MCF 10A (cell line): ENCODE data around the gene SEMA3C. TPM values are rescaled to one million over a fixed set of nuclear protein-coding genes. Genes with fewer than 3 reads are reported as not detected.

ENCODE experiments used
- BruUV-seq: library from RNA; stranded (reverse); fragments of 400-500 nt; replicated peaks from 2 replicates; lab custom pipeline; 2021; lab: Mats Ljungman, UMichigan
- CTCF ChIA-PET: fragments of 300-600 bp; sonication (Branson Sonifier 250); formaldehyde crosslinking; extraction: SDS; loops from one replicate; lab custom pipeline; 2021; ENCODE audit warnings: antibody characterized with exemption, inconsistent platforms; lab: Yijun Ruan, JAX
- POLR2A ChIA-PET: fragments of 300-600, 350-650 bp; sonication (Branson Sonifier 250); formaldehyde crosslinking; extraction: SDS; loops from one replicate; lab custom pipeline; 2020; ENCODE audit warnings: antibody characterized with exemption, inconsistent platforms; lab: Yijun Ruan, JAX
- DNase-seq: peaks from one replicate; pipeline ENCODE4 v3.0.0-alpha.2; 2018; ENCODE audit not compliant: unreplicated experiment
- H3K27ac Mint-ChIP-seq: one replicate; pipeline ENCODE4 v1.8.0; 2022; ENCODE audit warnings: mild to moderate bottlenecking, low read depth, mixed read lengths; ENCODE audit not compliant: unreplicated experiment
- H3K27me3 Mint-ChIP-seq: one replicate; pipeline ENCODE4 v1.8.0; 2022; ENCODE audit warnings: mixed read lengths; ENCODE audit not compliant: insufficient read depth, unreplicated experiment
- H3K36me3 Mint-ChIP-seq: one replicate; pipeline ENCODE4 v1.8.0; 2022; ENCODE audit warnings: mild to moderate bottlenecking, moderate library complexity, mixed read lengths; ENCODE audit not compliant: insufficient read depth, unreplicated experiment
- H3K4me1 Mint-ChIP-seq: one replicate; pipeline ENCODE4 v1.8.0; 2022; ENCODE audit warnings: mixed read lengths; ENCODE audit not compliant: insufficient read depth, unreplicated experiment
- H3K4me3 Mint-ChIP-seq: one replicate; pipeline ENCODE4 v1.8.0; 2022; ENCODE audit warnings: mild to moderate bottlenecking, moderate library complexity, mixed read lengths; ENCODE audit not compliant: unreplicated experiment
- H3K9me3 Mint-ChIP-seq: one replicate; pipeline ENCODE4 v1.8.0; 2022; ENCODE audit warnings: mixed read lengths; ENCODE audit not compliant: unreplicated experiment
- intact Hi-C: fragments of 100-400 bp; cut with micrococcal nuclease; formaldehyde crosslinking; loops from 2 replicates; pipeline ENCODE4 v1.14.1; 2022
- total RNA-seq: library from RNA; stranded (reverse); gene quantifications from 2 replicates; pipeline ENCODE4 v1.2.3, GENCODE V29; 2022
- TF ChIP-seq, protein P1 (sequence below): fragments of 200-600 bp; IDR thresholded peaks from one replicate; pipeline ENCODE4 v1.8.0; 2022; ENCODE audit warnings: antibody characterized with exemption, mild to moderate bottlenecking; ENCODE audit not compliant: unreplicated experiment

The SEMA3C gene
- total RNA-seq, 1 experiment from 2014 or later, result 140 TPM

DNA sequence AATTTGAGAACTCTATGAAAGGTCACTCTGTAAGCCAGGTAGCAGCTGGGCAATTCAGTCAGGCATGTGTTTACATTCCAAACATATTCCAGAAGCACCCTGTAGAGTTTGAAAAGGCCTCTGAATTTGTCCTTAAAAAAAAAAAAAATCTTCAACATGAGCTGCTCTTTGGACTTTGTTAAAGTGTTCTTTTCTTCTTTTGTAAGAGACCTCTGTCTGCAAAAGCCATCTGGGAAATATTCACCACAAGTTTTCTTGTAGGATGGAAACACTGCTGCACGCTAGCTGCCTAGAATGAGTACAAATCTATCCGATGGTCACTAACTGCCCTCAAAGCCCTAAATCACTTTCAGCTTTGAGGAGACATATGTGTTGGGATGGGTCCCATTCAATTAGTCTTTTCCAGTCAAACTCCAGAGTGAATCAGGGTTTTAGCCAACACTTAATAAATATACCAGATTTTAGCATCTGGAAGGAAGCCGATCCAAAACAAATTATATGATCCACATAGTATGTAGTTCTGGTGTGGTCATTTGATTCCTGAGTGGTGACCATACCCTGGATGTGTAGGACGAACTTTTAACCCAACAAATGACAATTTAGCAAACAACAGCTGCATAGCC, 194.5 kb downstream of the SEMA3C start:
- H3K27ac Mint-ChIP-seq, result peak overlapping the region; percentile 89
- no peaks in the 10 kb centered on the region for H3K27me3 Mint-ChIP-seq
- no peaks in the 10 kb centered on the region for H3K36me3 Mint-ChIP-seq
- H3K4me3 Mint-ChIP-seq, result no peak overlapping the region
- intact Hi-C loops, result loop anchor here (5.0 kb wide), 1 partner anchor 193 kb away; the partner anchor contains the start of gene SEMA3C
- peaks cover 43% of the 10 kb centered on the region for H3K4me1 Mint-ChIP-seq
- POLR2A ChIA-PET, result interaction anchor here (0.6 to 2.6 kb wide), 6 partner anchors 16 to 1434 kb away, joined by 3 to 19 read pairs (median 5); partner anchors contain the start of gene SEMA3C
- CTCF ChIA-PET, result interaction anchor here (0.5 to 2.1 kb wide), 6 partner anchors 12 to 540 kb away, joined by 3 to 7 read pairs (median 4); no protein-coding TSS in a partner anchor
- DNase-seq, result no peak
- TF ChIP-seq, protein P1, sequence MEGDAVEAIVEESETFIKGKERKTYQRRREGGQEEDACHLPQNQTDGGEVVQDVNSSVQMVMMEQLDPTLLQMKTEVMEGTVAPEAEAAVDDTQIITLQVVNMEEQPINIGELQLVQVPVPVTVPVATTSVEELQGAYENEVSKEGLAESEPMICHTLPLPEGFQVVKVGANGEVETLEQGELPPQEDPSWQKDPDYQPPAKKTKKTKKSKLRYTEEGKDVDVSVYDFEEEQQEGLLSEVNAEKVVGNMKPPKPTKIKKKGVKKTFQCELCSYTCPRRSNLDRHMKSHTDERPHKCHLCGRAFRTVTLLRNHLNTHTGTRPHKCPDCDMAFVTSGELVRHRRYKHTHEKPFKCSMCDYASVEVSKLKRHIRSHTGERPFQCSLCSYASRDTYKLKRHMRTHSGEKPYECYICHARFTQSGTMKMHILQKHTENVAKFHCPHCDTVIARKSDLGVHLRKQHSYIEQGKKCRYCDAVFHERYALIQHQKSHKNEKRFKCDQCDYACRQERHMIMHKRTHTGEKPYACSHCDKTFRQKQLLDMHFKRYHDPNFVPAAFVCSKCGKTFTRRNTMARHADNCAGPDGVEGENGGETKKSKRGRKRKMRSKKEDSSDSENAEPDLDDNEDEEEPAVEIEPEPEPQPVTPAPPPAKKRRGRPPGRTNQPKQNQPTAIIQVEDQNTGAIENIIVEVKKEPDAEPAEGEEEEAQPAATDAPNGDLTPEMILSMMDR, result no peak
- H3K9me3 Mint-ChIP-seq, result no peaks in the 10 kb centered on the region
- BruUV-seq, result no TSS peak

DNA sequence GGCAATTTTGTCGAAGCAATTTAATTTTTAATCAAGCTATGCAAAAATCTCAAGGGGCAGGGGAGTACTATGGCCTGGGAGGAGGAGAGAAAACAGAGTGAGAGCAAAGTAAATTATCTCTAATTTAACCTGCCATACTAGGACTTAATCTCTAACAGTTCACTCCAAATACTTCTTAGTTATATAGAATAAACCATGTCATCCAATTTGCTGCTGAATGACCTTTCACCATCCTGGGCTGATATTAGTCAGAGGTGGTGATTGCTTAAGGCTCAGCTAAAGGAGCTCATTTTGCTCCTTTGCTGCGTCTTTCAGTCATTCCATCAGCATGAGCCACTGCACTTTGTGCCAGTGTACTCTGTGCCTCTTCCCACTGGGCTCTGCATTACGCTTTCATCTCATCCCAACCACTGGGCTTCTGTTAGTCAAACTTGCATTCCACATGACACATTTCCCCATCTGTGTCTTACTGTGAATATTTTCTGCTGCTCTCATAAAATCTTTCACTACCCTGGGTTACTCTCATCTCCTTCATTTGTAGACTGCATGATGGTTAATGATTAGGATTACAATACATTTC, 196.1 kb downstream of the SEMA3C start:
- BruUV-seq, result no TSS peak
- CTCF ChIA-PET, result interaction anchor here (0.7 to 2.1 kb wide), 4 partner anchors 58 to 760 kb away, joined by 3 to 7 read pairs (median 4); no protein-coding TSS in a partner anchor
- Mint-ChIP-seq H3K36me3 (no peaks in the 10 kb centered on the region), H3K27me3 (no peaks in the 10 kb centered on the region), H3K9me3 (no peaks in the 10 kb centered on the region), H3K4me1 (peaks cover 42% of the 10 kb centered on the region), H3K27ac (peak overlapping the region; percentile 89), H3K4me3 (peak overlapping the region; percentile 49)
- peak; percentile 99 for DNase-seq
- intact Hi-C loops, result loop anchor here (2.0 to 5.0 kb wide), 2 partner anchors 58 to 195 kb away; partner anchors contain the start of gene SEMA3C
- TF ChIP-seq, protein P1, result no peak
- POLR2A ChIA-PET, result interaction anchor here (0.6 to 2.6 kb wide), 20 partner anchors 10 to 746 kb away, joined by 3 to 19 read pairs (median 4); partner anchors contain the start of gene SEMA3C

DNA sequence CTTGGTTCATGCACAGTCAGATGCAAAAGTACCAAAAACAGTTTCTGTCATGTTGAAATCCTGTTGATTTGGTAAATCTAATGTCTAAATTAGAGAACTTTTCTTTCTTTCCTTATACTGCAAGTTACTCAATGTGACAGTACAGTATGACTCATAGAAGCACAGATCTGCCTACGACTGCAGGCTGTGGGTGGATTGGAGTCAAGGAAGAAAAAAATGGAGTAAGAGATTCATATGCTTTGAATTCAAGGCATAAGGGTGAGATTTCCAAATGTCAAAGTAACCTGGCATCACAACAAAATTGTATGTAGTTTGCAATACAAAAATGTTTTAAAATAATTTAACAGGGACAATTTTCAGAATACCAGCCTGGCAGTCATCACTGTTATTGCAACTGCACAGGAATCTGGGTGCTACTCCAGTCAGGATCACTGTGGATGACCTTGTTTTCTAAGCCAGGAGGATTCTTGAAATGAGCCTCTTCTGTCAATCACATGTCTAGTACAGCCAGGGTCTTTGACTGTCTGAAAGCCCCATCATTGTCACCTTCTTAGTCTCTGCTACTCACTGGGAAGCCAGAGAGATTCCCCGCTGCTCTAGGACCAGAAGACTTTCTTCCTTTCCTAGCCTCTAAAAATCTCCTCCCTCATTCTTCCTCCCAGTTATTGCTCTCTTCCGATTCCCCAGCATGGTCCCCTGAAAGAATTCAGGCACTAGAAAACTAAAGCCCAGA, 196.8 kb downstream of the SEMA3C start:
- DNase-seq, result peak; percentile 86
- intact Hi-C loops, result loop anchor here (2.0 to 5.0 kb wide), 2 partner anchors 59 to 195 kb away; partner anchors contain the start of gene SEMA3C
- H3K4me1 Mint-ChIP-seq, result peaks cover 42% of the 10 kb centered on the region
- no peaks in the 10 kb centered on the region for H3K36me3 Mint-ChIP-seq
- ChIA-PET POLR2A (interaction anchor here (0.5 to 2.6 kb wide), 19 partner anchors 11 to 746 kb away, joined by 3 to 19 read pairs (median 4); partner anchors contain the start of gene SEMA3C), CTCF (interaction anchor here (0.7 to 1.8 kb wide), 3 partner anchors 179 to 761 kb away, joined by 3 to 5 read pairs (median 3); no protein-coding TSS in a partner anchor)
- peak overlapping the region; percentile 49 for H3K4me3 Mint-ChIP-seq
- H3K9me3 Mint-ChIP-seq, result no peaks in the 10 kb centered on the region
- H3K27me3 Mint-ChIP-seq, result no peaks in the 10 kb centered on the region
- TF ChIP-seq, protein P1, result no peak
- no TSS peak for BruUV-seq
- peak overlapping the region; percentile 89 for H3K27ac Mint-ChIP-seq
